ENCODE data around the gene STPG2.
"Not testable (repeated sequence)": the region's sequence is repeated elsewhere in the genome, so short reads cannot be mapped to it uniquely, and the experiment has no call there.

The STPG2 gene

GRCh38 chr4:97605932-97606331 is 537.3 kb downstream of the STPG2 start:
- DNase-seq, result no peak

GRCh38 chr4:97593248-97593647 is 550.0 kb downstream of the STPG2 start:
- DNase-seq, result no peak

- no peak for DNase-seq
These were observed 553.0 kb downstream of the STPG2 start for GRCh38 chr4:97590266-97590665.

GRCh38 chr4:97589481-97590196 is 553.6 kb downstream of the STPG2 start:
- no peak for DNase-seq

GRCh38 chr4:97587912-97588311 is 555.4 kb downstream of the STPG2 start:
- DNase-seq, result no peak

GRCh38 chr4:97585274-97585673 is 558.0 kb downstream of the STPG2 start:
- DNase-seq, result no peak

GRCh38 chr4:97582890-97583289 is 560.4 kb downstream of the STPG2 start:
- DNase-seq, result no peak

- no peak for DNase-seq
These were observed 566.3 kb downstream of the STPG2 start for GRCh38 chr4:97577004-97577403.

- no peak for DNase-seq
These were observed 583.3 kb downstream of the STPG2 start for GRCh38 chr4:97560009-97560408.

GRCh38 chr4:97558204-97558778 is 585.0 kb downstream of the STPG2 start:
- no peak for DNase-seq

- not testable (repeated sequence) for DNase-seq
These were observed 592.6 kb downstream of the STPG2 start for GRCh38 chr4:97550637-97551036.

- DNase-seq, result no peak
These were observed 594.2 kb downstream of the STPG2 start for GRCh38 chr4:97548943-97549583.

- no peak for DNase-seq
These were observed 595.1 kb downstream of the STPG2 start for GRCh38 chr4:97548186-97548585.

GRCh38 chr4:97531351-97531750 is 611.9 kb downstream of the STPG2 start:
- no peak for DNase-seq

- DNase-seq, result no peak
These were observed 612.6 kb downstream of the STPG2 start for GRCh38 chr4:97530676-97531075.

GRCh38 chr4:97525236-97525635 is 618.0 kb downstream of the STPG2 start:
- no peak for DNase-seq

- no peak for DNase-seq
These were observed 625.3 kb downstream of the STPG2 start for GRCh38 chr4:97517939-97518338.

GRCh38 chr4:97513917-97514316 is 629.4 kb downstream of the STPG2 start:
- no peak for DNase-seq
